A673 (cell line): Measurements from ENCODE around the gene STARD3. TPM values are rescaled to one million over a fixed set of nuclear protein-coding genes. Genes with fewer than 3 reads are reported as not detected.

Experiments used
- BruUV-seq: library from RNA; stranded (reverse); fragments of 400-500 nt; replicated peaks from 2 replicates; lab custom pipeline; 2021; lab: Mats Ljungman, UMichigan
- CTCF ChIA-PET: fragments of 300-600 bp; sonication (Branson Sonifier 250); formaldehyde crosslinking; loops from one replicate; lab custom pipeline; 2022; ENCODE audit warnings: antibody characterized with exemption; lab: Charles Lee
- POLR2A ChIA-PET: fragments of 300-600 bp; sonication (Branson Sonifier 250); formaldehyde crosslinking; loops from one replicate; lab custom pipeline; 2022; ENCODE audit warnings: antibody characterized with exemption; ENCODE audit not compliant: low non-redundant PET; lab: Charles Lee
- DNase-seq: peaks from one replicate; pipeline ENCODE4 v3.0.0-alpha.2; 2015; ENCODE audit warnings: low spot score
- H3K27ac ChIP-seq: fragments of 200-600 bp; sonication (generic); 2 replicates; pipeline ENCODE4 v1.5.1; 2016; ENCODE audit warnings: mixed run types, low read depth, mild to moderate bottlenecking, mixed read lengths, antibody characterized with exemption, low read length; ENCODE audit not compliant: poor library complexity, severe bottlenecking
- H3K27me3 ChIP-seq: fragments of 200-600 bp; sonication (generic); replicated peaks from 2 replicates; pipeline ENCODE4 v1.6.1; 2017; ENCODE audit warnings: mixed run types, low read depth, mild to moderate bottlenecking, mixed read lengths, antibody characterized with exemption, low read length; ENCODE audit not compliant: insufficient read depth, poor library complexity
- H3K36me3 ChIP-seq: fragments of 200-600 bp; sonication (generic); 2 replicates; pipeline ENCODE4 v1.6.1; 2016; ENCODE audit warnings: mixed run types, mild to moderate bottlenecking, mixed read lengths, antibody characterized with exemption, low read length; ENCODE audit not compliant: insufficient read depth, poor library complexity, severe bottlenecking
- H3K4me1 ChIP-seq: fragments of 200-600 bp; sonication (generic); 2 replicates; pipeline ENCODE4 v1.6.1; 2017; ENCODE audit warnings: mixed run types, mild to moderate bottlenecking, mixed read lengths, antibody characterized with exemption, low read length; ENCODE audit not compliant: insufficient read depth, poor library complexity, severe bottlenecking
- H3K4me3 ChIP-seq: fragments of 200-600 bp; sonication (generic); 2 replicates; pipeline ENCODE4 v1.5.1; 2016; ENCODE audit warnings: low read depth, mixed run types, mild to moderate bottlenecking, mixed read lengths, low read length; ENCODE audit not compliant: poor library complexity, severe bottlenecking
- H3K9me3 ChIP-seq: fragments of 200-600 bp; sonication (generic); 2 replicates; pipeline ENCODE4 v1.6.1; 2016; ENCODE audit warnings: mixed run types, low read depth, mild to moderate bottlenecking, mixed read lengths, antibody characterized with exemption, low read length; ENCODE audit not compliant: poor library complexity, severe bottlenecking
- EZH2 ChIP-seq: fragments of 200-600 bp; sonication (generic); IDR thresholded peaks from 2 replicates; pipeline ENCODE4 v1.6.1; 2017; ENCODE audit warnings: borderline replicate concordance, low read depth, mild to moderate bottlenecking, mixed read lengths, antibody characterized with exemption, low read length; ENCODE audit not compliant: poor library complexity, severe bottlenecking
- intact Hi-C: fragments of 100-400 bp; cut with micrococcal nuclease; formaldehyde crosslinking; loops from one replicate; pipeline ENCODE4 v1.10.0; 2022; ENCODE audit not compliant: unreplicated experiment
- total RNA-seq: library from RNA; stranded (reverse); gene quantifications from 2 replicates; pipeline ENCODE4 v1.2.3, GENCODE V29; 2021
- TF ChIP-seq, protein P1 (sequence below): fragments of 300-800, 200-600 bp; sonication (generic); conservative IDR thresholded peaks from 2 replicates; pipeline ENCODE4 v1.5.1; 2017; ENCODE audit warnings: low read depth, mild to moderate bottlenecking, antibody characterized with exemption, low read length, moderate library complexity, mixed read lengths

The STARD3 gene
- total RNA-seq, 1 experiment from 2014 or later = 21.3 TPM

DNA sequence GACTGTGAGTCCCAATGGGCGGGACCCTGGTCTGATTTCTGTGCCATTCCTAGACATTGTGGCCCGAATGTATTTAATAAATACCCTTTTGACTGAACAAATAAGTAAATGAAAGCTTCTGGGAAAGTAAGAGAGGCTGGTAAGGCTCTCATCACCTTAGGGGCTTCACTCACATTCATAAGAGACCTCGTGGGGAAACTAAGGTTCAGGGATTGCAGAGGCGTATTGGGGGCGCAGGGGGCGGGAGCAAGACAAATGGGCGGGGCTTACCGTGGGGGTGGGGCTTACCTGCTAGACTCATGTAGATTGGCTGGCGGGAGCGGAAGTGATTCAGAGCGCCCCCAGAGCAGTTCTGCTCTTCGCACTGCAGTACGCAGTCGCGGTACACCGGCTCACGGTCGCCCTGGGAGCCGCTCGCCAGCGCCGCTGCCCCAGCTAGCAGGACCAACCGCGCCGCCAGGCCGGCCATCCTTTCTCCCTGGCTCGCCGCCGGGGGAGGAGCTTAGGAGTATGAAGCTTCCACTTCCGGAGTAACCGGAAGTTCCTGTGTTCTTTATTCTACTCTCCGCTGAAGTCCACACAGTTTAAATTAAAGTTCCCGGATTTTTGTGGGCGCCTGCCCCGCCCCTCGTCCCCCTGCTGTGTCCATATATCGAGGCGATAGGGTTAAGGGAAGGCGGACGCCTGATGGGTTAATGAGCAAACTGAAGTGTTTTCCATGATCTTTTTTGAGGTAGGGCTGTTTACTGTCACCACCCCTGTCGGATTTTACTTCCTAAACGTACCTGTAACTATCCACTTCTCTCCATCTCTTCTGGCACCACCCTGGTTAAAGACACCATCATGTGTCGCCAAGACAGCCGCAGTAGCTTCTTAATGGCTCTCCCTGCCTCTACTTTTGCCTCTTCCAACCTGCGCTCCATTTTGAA is 50.9 kb downstream of the STARD3 start, which contains the start of gene PGAP3:
Gene PGAP3 (minus strand): TSS at position 512 of the 929 bp plus-strand sequence. CDS start 43 bp downstream, at position 469.
- Histone ChIP-seq H3K4me3 (peak within 1 kb of the TSS; percentile 62), H3K9me3 (no peaks in the 10 kb centered on the region), H3K4me1 (no peaks in the 10 kb centered on the region), H3K27me3 (no peaks in the 10 kb centered on the region), H3K36me3 (no peaks in the 10 kb centered on the region), H3K27ac (peak within 1 kb of the TSS; percentile 96)
- peak; percentile 91 for DNase-seq
- ChIA-PET POLR2A (interaction anchor here (0.6 to 1.0 kb wide), 2 partner anchors 12 to 46 kb away, joined by 3 to 9 read pairs; partner anchors contain the start of gene ERBB2), CTCF (no interaction called here)
- TF ChIP-seq EZH2 = no peak
- TF ChIP-seq, protein P1, sequence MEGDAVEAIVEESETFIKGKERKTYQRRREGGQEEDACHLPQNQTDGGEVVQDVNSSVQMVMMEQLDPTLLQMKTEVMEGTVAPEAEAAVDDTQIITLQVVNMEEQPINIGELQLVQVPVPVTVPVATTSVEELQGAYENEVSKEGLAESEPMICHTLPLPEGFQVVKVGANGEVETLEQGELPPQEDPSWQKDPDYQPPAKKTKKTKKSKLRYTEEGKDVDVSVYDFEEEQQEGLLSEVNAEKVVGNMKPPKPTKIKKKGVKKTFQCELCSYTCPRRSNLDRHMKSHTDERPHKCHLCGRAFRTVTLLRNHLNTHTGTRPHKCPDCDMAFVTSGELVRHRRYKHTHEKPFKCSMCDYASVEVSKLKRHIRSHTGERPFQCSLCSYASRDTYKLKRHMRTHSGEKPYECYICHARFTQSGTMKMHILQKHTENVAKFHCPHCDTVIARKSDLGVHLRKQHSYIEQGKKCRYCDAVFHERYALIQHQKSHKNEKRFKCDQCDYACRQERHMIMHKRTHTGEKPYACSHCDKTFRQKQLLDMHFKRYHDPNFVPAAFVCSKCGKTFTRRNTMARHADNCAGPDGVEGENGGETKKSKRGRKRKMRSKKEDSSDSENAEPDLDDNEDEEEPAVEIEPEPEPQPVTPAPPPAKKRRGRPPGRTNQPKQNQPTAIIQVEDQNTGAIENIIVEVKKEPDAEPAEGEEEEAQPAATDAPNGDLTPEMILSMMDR = peak; percentile 20; the same call in 1 of the 2 replicates
- intact Hi-C loops = no loop called here
- BruUV-seq = TSS peak; percentile 93

DNA sequence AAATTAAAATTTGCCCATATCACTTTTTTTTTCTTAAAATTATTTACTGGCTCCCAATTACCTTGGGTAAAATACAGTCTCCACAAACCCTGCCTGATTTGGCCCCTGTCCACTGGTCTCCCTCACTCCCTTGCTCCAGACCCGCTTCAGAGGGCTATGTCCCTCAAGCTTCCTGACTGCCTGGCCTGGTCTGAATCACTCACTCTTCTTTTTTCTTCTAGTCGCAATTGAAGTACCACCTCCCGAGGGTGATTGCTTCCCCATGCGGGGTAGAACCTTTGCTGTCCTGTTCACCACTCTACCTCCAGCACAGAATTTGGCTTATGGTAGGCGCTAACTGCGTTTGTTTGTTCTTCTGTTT is 51.5 kb downstream of the STARD3 start:
- peak overlapping the region; percentile 62 for H3K4me3 ChIP-seq
- CTCF ChIA-PET = no interaction called here
- no peaks in the 10 kb centered on the region for H3K27me3 ChIP-seq
- peak overlapping the region; percentile 96 for H3K27ac ChIP-seq
- TF ChIP-seq, protein P1 = no peak
- TF ChIP-seq EZH2 = no peak
- POLR2A ChIA-PET = interaction anchor here (1.0 kb wide), 1 partner anchor 11 kb away, joined by 3 read pairs; the partner anchor contains the start of gene ERBB2
- no TSS peak for BruUV-seq
- no peaks in the 10 kb centered on the region for H3K4me1 ChIP-seq
- intact Hi-C loops = no loop called here
- DNase-seq = no peak
- H3K36me3 ChIP-seq = no peaks in the 10 kb centered on the region
- H3K9me3 ChIP-seq = no peaks in the 10 kb centered on the region

DNA sequence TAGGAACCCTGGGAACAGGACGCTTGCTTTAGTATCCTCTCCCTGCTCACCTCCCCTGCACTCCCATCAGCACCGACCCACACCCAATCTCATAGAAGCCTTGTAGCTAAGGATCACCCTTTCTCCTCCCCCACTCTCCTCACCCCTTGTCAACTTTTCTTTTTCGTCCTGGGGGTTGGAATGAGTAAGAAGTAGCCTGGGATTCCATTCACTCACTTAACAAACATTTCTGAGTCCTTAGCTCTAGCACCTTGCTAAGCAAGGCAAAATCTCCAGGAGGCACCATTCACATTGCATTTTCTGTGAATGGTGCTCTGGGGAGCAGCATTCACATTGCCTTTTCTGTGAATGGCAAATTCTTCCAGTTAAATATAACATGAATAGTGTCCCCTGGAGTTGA is 52.0 kb downstream of the STARD3 start:
- H3K9me3 ChIP-seq = no peaks in the 10 kb centered on the region
- TF ChIP-seq EZH2 = no peak
- TF ChIP-seq, protein P1 = no peak
- H3K27me3 ChIP-seq = no peaks in the 10 kb centered on the region
- no peaks in the 10 kb centered on the region for H3K36me3 ChIP-seq
- H3K4me1 ChIP-seq = no peaks in the 10 kb centered on the region
- intact Hi-C loops = no loop called here
- peak overlapping the region; percentile 62 for H3K4me3 ChIP-seq
- H3K27ac ChIP-seq = peak overlapping the region; percentile 96
- BruUV-seq = no TSS peak
- POLR2A ChIA-PET = no interaction called here
- DNase-seq = no peak
- CTCF ChIA-PET = no interaction called here
